Trophoblast cell (in vitro differentiated cells and primary cell): ENCODE results near the gene RBM23.
A peak's percentile ranks its signal among the peaks of the same experiment; 100 is the strongest.

ENCODE experiments used
- DNase-seq, 2 donors: peaks; one replicate each; pipeline ENCODE4 v3.0.0-alpha.2; 2016
- H2AFZ ChIP-seq: 2 replicates; pipeline ENCODE4 v1.6.1; 2013; ENCODE audit warnings: low read length, moderate library complexity, mild to moderate bottlenecking; ENCODE audit not compliant: insufficient read depth, poor library complexity
- H2AK5ac ChIP-seq: 2 replicates; pipeline ENCODE4 v1.6.1; 2013; ENCODE audit warnings: mild to moderate bottlenecking, low read length
- H2BK120ac ChIP-seq: 2 replicates; pipeline ENCODE4 v1.6.1; 2013; ENCODE audit warnings: low read length, mild to moderate bottlenecking, moderate library complexity; ENCODE audit not compliant: insufficient read depth, poor library complexity
- H2BK12ac ChIP-seq: 2 replicates; pipeline ENCODE4 v1.6.1; 2013; ENCODE audit warnings: mild to moderate bottlenecking, low read length, moderate library complexity
- H2BK5ac ChIP-seq: 2 replicates; pipeline ENCODE4 v1.6.1; 2013; ENCODE audit warnings: low read length, low read depth, moderate library complexity, mild to moderate bottlenecking; ENCODE audit not compliant: poor library complexity
- H3K14ac ChIP-seq: 2 replicates; pipeline ENCODE4 v1.6.1; 2013; ENCODE audit warnings: mild to moderate bottlenecking, low read length
- H3K18ac ChIP-seq: 2 replicates; pipeline ENCODE4 v1.6.1; 2013; ENCODE audit warnings: mild to moderate bottlenecking, low read length
- H3K23ac ChIP-seq: 2 replicates; pipeline ENCODE4 v1.6.1; 2013; ENCODE audit warnings: low read length
- H3K27ac ChIP-seq: 2 replicates; pipeline ENCODE4 v1.5.1; 2013; ENCODE audit warnings: low read depth, mild to moderate bottlenecking, inconsistent platforms, low read length, moderate library complexity
- H3K27me3 ChIP-seq: 2 replicates; pipeline ENCODE4 v1.6.1; 2013; ENCODE audit warnings: inconsistent platforms, mild to moderate bottlenecking, low read length, moderate library complexity; ENCODE audit not compliant: insufficient read depth
- H3K36me3 ChIP-seq, 2 experiments: 1 replicate in 1 of 2; 2 replicates in 1 of 2; pipeline ENCODE4 v1.6.1; 2013; ENCODE audit warnings: low read length in 2 of 2, mild to moderate bottlenecking in 2 of 2, moderate library complexity in 1 of 2; ENCODE audit not compliant: insufficient read depth in 2 of 2, control insufficient read depth in 1 of 2
- H3K4ac ChIP-seq: 2 replicates; pipeline ENCODE4 v1.6.1; 2013; ENCODE audit warnings: low read depth, mild to moderate bottlenecking, low read length, moderate library complexity
- H3K4me1 ChIP-seq, 2 experiments: 1 replicate in 1 of 2; 2 replicates in 1 of 2; pipeline ENCODE4 v1.6.1; 2013; ENCODE audit warnings: low read length in 2 of 2, mild to moderate bottlenecking in 2 of 2, moderate library complexity in 1 of 2; ENCODE audit not compliant: insufficient read depth in 2 of 2, control insufficient read depth in 1 of 2
- H3K4me2 ChIP-seq: 2 replicates; pipeline ENCODE4 v1.6.1; 2013; ENCODE audit warnings: inconsistent platforms, mild to moderate bottlenecking, low read length, moderate library complexity
- H3K4me3 ChIP-seq: 2 replicates; pipeline ENCODE4 v1.5.1; 2013; ENCODE audit warnings: mild to moderate bottlenecking, low read depth, low read length, inconsistent platforms
- H3K79me1 ChIP-seq: one replicate; pipeline ENCODE4 v1.6.1; 2013; ENCODE audit warnings: low read length
- H3K79me2 ChIP-seq: 2 replicates; pipeline ENCODE4 v1.6.1; 2013; ENCODE audit warnings: low read length, mild to moderate bottlenecking; ENCODE audit not compliant: control insufficient read depth, insufficient read depth, poor library complexity
- H3K9ac ChIP-seq: 2 replicates; pipeline ENCODE4 v1.6.1; 2013; ENCODE audit warnings: mild to moderate bottlenecking, low read length
- H3K9me3 ChIP-seq: 2 replicates; pipeline ENCODE4 v1.6.1; 2013; ENCODE audit warnings: low read depth, mild to moderate bottlenecking, control low read depth, inconsistent platforms, low read length; ENCODE audit not compliant: insufficient read depth
- H4K12ac ChIP-seq: 2 replicates; pipeline ENCODE4 v1.6.1; 2013; ENCODE audit warnings: low read depth, mild to moderate bottlenecking, low read length, moderate library complexity
- H4K8ac ChIP-seq: 2 replicates; pipeline ENCODE4 v1.6.1; 2013; ENCODE audit warnings: low read depth, mild to moderate bottlenecking, low read length, moderate library complexity
- H4K91ac ChIP-seq: one replicate; pipeline ENCODE4 v1.6.1; 2013; ENCODE audit warnings: low read depth, mild to moderate bottlenecking, low read length, moderate library complexity
- WGBS: extraction: QIAGEN DNeasy Blood & Tissue Kit; methylation state at CpG from one replicate; pipeline ENCODE4 v1.1.7; 2013; ENCODE audit warnings: missing lambda C conversion rate; ENCODE audit not compliant: insufficient read length, insufficient coverage; ENCODE audit errors: extremely low coverage; 5-methylcytosine and 5-hydroxymethylcytosine counted together

Gene RBM23

GRCh38 chr14:22849212-22849819 lies 69.6 kb downstream of the RBM23 start:
- peak overlapping the region; percentile 59 for H2AK5ac ChIP-seq
- peak overlapping the region; percentile 80 for H2BK12ac ChIP-seq
- no CpG with 5 or more reads among the region's 19 CpGs for WGBS
- peak in 1 of 2 donors; percentile 9 for DNase-seq
- H3K79me1 ChIP-seq: peaks cover 11% of the 10 kb centered on the region
- no peak overlapping the region for H3K23ac ChIP-seq
- H2AFZ ChIP-seq: no peak overlapping the region
- H2BK120ac ChIP-seq: peak overlapping the region; percentile 16
- H3K4ac ChIP-seq: peak overlapping the region; percentile 9
- no peak overlapping the region for H3K14ac ChIP-seq
- H4K91ac ChIP-seq: peak overlapping the region; percentile 47
- H3K36me3 ChIP-seq: peaks cover 28 to 31% of the 10 kb centered on the region in 2 experiments
- H3K4me2 ChIP-seq: no peak overlapping the region
- H3K9me3 ChIP-seq: no peaks in the 10 kb centered on the region
- H3K27me3 ChIP-seq: no peaks in the 10 kb centered on the region
- no peak overlapping the region for H3K9ac ChIP-seq
- H2BK5ac ChIP-seq: no peak overlapping the region
- no peak overlapping the region for H3K4me3 ChIP-seq
- peaks cover 2% of the 10 kb centered on the region for H3K79me2 ChIP-seq
- peak overlapping the region; percentile 8 for H3K27ac ChIP-seq
- H4K8ac ChIP-seq: peak overlapping the region; percentile 8
- H3K18ac ChIP-seq: peak overlapping the region; percentile 51
- peak overlapping the region; percentile 55 for H4K12ac ChIP-seq
- H3K4me1 ChIP-seq: peaks cover 33 to 44% of the 10 kb centered on the region in 2 experiments

GRCh38 chr14:22848351-22849164 lies 70.4 kb downstream of the RBM23 start:
- no CpG with 5 or more reads among the region's 12 CpGs for WGBS
- H2AK5ac ChIP-seq: no peak overlapping the region

GRCh38 chr14:22847661-22848341 lies 71.1 kb downstream of the RBM23 start:
- H3K4me1 ChIP-seq: peaks cover 30 to 40% of the 10 kb centered on the region in 2 experiments
- no peak overlapping the region for H4K8ac ChIP-seq
- no peak overlapping the region for H4K91ac ChIP-seq
- peak overlapping the region; percentile 15 for H2BK5ac ChIP-seq
- peaks cover 7% of the 10 kb centered on the region for H3K79me1 ChIP-seq
- no peak overlapping the region for H4K12ac ChIP-seq
- peak overlapping the region; percentile 38 for H3K18ac ChIP-seq
- no peak overlapping the region for H2BK12ac ChIP-seq
- H3K27ac ChIP-seq: peak overlapping the region; percentile 36
- no peaks in the 10 kb centered on the region for H3K27me3 ChIP-seq
- no peaks in the 10 kb centered on the region for H3K79me2 ChIP-seq
- H3K23ac ChIP-seq: no peak overlapping the region
- WGBS: no CpG with 5 or more reads among the region's 14 CpGs
- no peaks in the 10 kb centered on the region for H3K9me3 ChIP-seq
- H2BK120ac ChIP-seq: no peak overlapping the region
- H3K4me2 ChIP-seq: no peak overlapping the region
- no peak overlapping the region for H3K4me3 ChIP-seq
- no peak overlapping the region for H2AFZ ChIP-seq
- H3K9ac ChIP-seq: no peak overlapping the region
- DNase-seq: peak; percentile 84 to 89
- no peak overlapping the region for H3K4ac ChIP-seq
- no peak overlapping the region for H3K14ac ChIP-seq
- H3K36me3 ChIP-seq: peaks cover 43 to 46% of the 10 kb centered on the region in 2 experiments
- H2AK5ac ChIP-seq: no peak overlapping the region

More at GRCh38 chr14:22848351-22849164, 70.4 kb downstream of the RBM23 start:
- H2AFZ ChIP-seq: peak overlapping the region; percentile 19
- no peaks in the 10 kb centered on the region for H3K27me3 ChIP-seq
- no peak overlapping the region for H3K4me2 ChIP-seq
- H3K9ac ChIP-seq: no peak overlapping the region
- no peak overlapping the region for H3K14ac ChIP-seq
- H2BK120ac ChIP-seq: no peak overlapping the region
- H3K79me1 ChIP-seq: peaks cover 11% of the 10 kb centered on the region
- no peak overlapping the region for H3K4me3 ChIP-seq
- peak overlapping the region; percentile 4 for H4K8ac ChIP-seq
- H2BK12ac ChIP-seq: no peak overlapping the region
- no peak overlapping the region for H3K4ac ChIP-seq
- peak overlapping the region; percentile 36 for H3K27ac ChIP-seq
- H3K18ac ChIP-seq: peak overlapping the region; percentile 48
- peak overlapping the region; percentile 6 for H4K91ac ChIP-seq
- no peak for DNase-seq
- peaks cover 35 to 38% of the 10 kb centered on the region in 2 experiments for H3K36me3 ChIP-seq
- H3K23ac ChIP-seq: no peak overlapping the region
- peaks cover 2% of the 10 kb centered on the region for H3K79me2 ChIP-seq
- H4K12ac ChIP-seq: no peak overlapping the region
- no peaks in the 10 kb centered on the region for H3K9me3 ChIP-seq
- peaks cover 33 to 44% of the 10 kb centered on the region in 2 experiments for H3K4me1 ChIP-seq
- no peak overlapping the region for H2BK5ac ChIP-seq

GRCh38 chr14:22846811-22847307 lies 72.1 kb downstream of the RBM23 start:
- Histone ChIP-seq H4K91ac (peak overlapping the region; percentile 16), H4K8ac (peak overlapping the region; percentile 15), H3K9me3 (no peaks in the 10 kb centered on the region), H2BK120ac (no peak overlapping the region), H3K4me3 (no peak overlapping the region), H3K23ac (no peak overlapping the region), H3K18ac (peak overlapping the region; percentile 1), H3K79me1 (peaks cover 5% of the 10 kb centered on the region), H3K27ac (peak overlapping the region; percentile 18), H4K12ac (no peak overlapping the region), H2BK5ac (peak overlapping the region; percentile 2), H2AK5ac (no peak overlapping the region), H3K4ac (no peak overlapping the region), H3K4me1 (peaks cover 30 to 38% of the 10 kb centered on the region in 2 experiments), H2AFZ (no peak overlapping the region), H3K4me2 (no peak overlapping the region), H3K14ac (peak overlapping the region; percentile 10), H3K27me3 (no peaks in the 10 kb centered on the region), H3K9ac (no peak overlapping the region), H2BK12ac (no peak overlapping the region), H3K36me3 (peaks cover 52 to 55% of the 10 kb centered on the region in 2 experiments), H3K79me2 (no peaks in the 10 kb centered on the region)
- DNase-seq: no peak
- no CpG with 5 or more reads among the region's 11 CpGs for WGBS
